GM13976 (cell line): Measurements from ENCODE around the gene POLDIP2.

Experiments used
- DNase-seq: peaks from one replicate; pipeline ENCODE4 v3.0.0; 2012; ENCODE audit warnings: low spot score
- CTCF ChIP-seq: IDR thresholded peaks from 2 replicates; pipeline ENCODE4 v1.5.1; 2012; ENCODE audit warnings: borderline replicate concordance, mild to moderate bottlenecking; ENCODE audit not compliant: insufficient read depth; ENCODE audit errors: extremely low read depth, missing control alignments, control extremely low read depth
- in situ Hi-C: fragments of 300-500 bp; cut with MboI; formaldehyde crosslinking; loops from one replicate; pipeline ENCODE4 v1.12.0; 2022; ENCODE audit warnings: low sequenced_read_pairs, mixed read lengths, inconsistent platforms; ENCODE audit not compliant: unreplicated experiment

Gene POLDIP2

GRCh38 chr17:28368306-28368831, 11.0 kb upstream of the POLDIP2 start:
- in situ Hi-C loops: no loop called here
- DNase-seq: no peak
- TF ChIP-seq CTCF: no peak

GRCh38 chr17:28367641-28368305, 10.4 kb upstream of the POLDIP2 start:
- in situ Hi-C loops: no loop called here
- no peak for TF ChIP-seq CTCF
- no peak for DNase-seq

GRCh38 chr17:28366605-28367004, 9.3 kb upstream of the POLDIP2 start:
- DNase-seq: no peak
- in situ Hi-C loops: no loop called here
- TF ChIP-seq CTCF: no peak

GRCh38 chr17:28365487-28365886, 8.2 kb upstream of the POLDIP2 start:
- in situ Hi-C loops: no loop called here
- no peak for TF ChIP-seq CTCF
- DNase-seq: no peak

GRCh38 chr17:28364665-28365363, 7.5 kb upstream of the POLDIP2 start, which contains the start of gene SEBOX:
TSS of gene SEBOX (minus strand) at chr17:28365199. CDS start at chr17:28365151, 48 bp downstream.
- in situ Hi-C loops: no loop called here
- TF ChIP-seq CTCF: no peak
- DNase-seq: no peak

- TF ChIP-seq CTCF: no peak
- in situ Hi-C loops: no loop called here
- no peak for DNase-seq
Measured at GRCh38 chr17:28363776-28364650, 6.7 kb upstream of the POLDIP2 start.
